Cardiac muscle cell (in vitro differentiated cells and primary cell): ENCODE measurements around the gene ALK. TPM values are rescaled to one million over a fixed set of nuclear protein-coding genes. Genes with fewer than 3 reads are reported as not detected.

Source experiments
- DNase-seq, 2 donors: peaks; one replicate each; pipeline versions ENCODE4 v3.0.0 to v3.0.0-alpha.2; 2010 to 2017; ENCODE audit warnings: low read depth in 1 of 2, low spot score in 1 of 2
- H3K27ac ChIP-seq: fragments of 200-600 bp; sonication (generic); 2 replicates; pipeline ENCODE4 v1.5.1; 2016
- H3K27me3 ChIP-seq: fragments of 200-600 bp; sonication (generic); 2 replicates; pipeline ENCODE4 v1.6.0; 2016; ENCODE audit warnings: control low read depth
- H3K36me3 ChIP-seq: fragments of 200-600 bp; sonication (generic); 2 replicates; pipeline ENCODE4 v1.5.1; 2016; ENCODE audit warnings: control low read depth
- H3K4me1 ChIP-seq: fragments of 200-600 bp; sonication (generic); 2 replicates; pipeline ENCODE4 v1.8.1; 2017; ENCODE audit warnings: low read depth, mild to moderate bottlenecking, mixed run types
- H3K4me3 ChIP-seq: fragments of 200-600 bp; sonication (generic); 2 replicates; pipeline ENCODE4 v1.5.1; 2016; ENCODE audit warnings: mild to moderate bottlenecking
- H3K9me3 ChIP-seq: fragments of 200-600 bp; sonication (generic); 2 replicates; pipeline ENCODE4 v1.5.1; 2017; ENCODE audit warnings: low read depth, mild to moderate bottlenecking, control low read depth
- polyA plus RNA-seq: library from polyadenylated mRNA; unstranded; fragments of >200 nt; fragmentation: Nextera tagmentation; extraction: Ambion mirVana; gene quantifications from 2 replicates; pipeline ENCODE4 v1.2.1, GENCODE V29; 2016
- total RNA-seq: library from RNA; depleted of rRNA; stranded (reverse); fragments of >200 nt; gene quantifications from 2 replicates; pipeline ENCODE4 v1.2.3, GENCODE V29; 2016
- TF ChIP-seq, protein P1 (sequence below): IDR thresholded peaks from 2 replicates; pipeline ENCODE4 v1.5.1; 2012; ENCODE audit warnings: low read depth, mild to moderate bottlenecking, low read length

The ALK gene
- total and polyA plus RNA-seq, 2 experiments from 2014 or later, result 1.8 to 4.3 TPM

DNA sequence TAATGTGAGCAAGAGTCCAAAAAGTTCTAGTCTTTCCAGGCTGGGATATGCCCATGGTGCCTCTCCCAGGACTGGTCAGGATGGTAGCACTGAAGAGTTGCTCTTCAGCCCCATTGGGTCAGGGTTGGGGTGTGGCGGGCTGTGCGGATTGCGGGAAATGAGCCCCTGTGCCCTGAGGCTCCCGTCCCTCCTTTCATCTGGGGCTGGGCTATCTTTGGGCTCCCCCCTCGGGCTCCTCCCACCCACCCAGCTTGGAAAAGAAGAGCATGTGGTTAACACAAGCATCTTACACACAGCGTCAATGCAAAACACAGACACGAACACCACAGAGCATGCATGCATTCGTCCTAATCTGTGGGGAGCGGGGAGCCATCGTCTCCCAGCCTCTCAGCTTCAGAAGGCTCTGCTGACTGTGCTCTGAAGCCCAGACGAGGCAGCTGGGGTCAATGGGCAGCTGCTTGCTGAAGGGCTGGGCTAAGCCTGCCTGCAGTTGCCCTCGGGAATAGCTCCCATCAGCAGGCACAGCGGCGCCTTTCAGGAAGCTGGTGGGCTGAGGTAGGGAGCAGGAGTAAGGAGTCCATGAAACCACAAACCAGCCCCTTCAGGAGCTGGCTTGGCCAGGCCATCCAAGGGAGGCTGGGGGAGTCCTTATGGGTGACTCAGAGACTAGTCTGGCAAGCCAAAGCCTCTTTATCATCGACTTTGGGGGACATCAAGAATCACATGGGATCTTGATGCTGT is 693.3 kb downstream of the ALK start:
- Histone ChIP-seq H3K4me3 (no peak overlapping the region), H3K27ac (no peak overlapping the region), H3K4me1 (no peaks in the 10 kb centered on the region), H3K36me3 (no peaks in the 10 kb centered on the region), H3K9me3 (no peaks in the 10 kb centered on the region), H3K27me3 (no peaks in the 10 kb centered on the region)
- TF ChIP-seq, protein P1, sequence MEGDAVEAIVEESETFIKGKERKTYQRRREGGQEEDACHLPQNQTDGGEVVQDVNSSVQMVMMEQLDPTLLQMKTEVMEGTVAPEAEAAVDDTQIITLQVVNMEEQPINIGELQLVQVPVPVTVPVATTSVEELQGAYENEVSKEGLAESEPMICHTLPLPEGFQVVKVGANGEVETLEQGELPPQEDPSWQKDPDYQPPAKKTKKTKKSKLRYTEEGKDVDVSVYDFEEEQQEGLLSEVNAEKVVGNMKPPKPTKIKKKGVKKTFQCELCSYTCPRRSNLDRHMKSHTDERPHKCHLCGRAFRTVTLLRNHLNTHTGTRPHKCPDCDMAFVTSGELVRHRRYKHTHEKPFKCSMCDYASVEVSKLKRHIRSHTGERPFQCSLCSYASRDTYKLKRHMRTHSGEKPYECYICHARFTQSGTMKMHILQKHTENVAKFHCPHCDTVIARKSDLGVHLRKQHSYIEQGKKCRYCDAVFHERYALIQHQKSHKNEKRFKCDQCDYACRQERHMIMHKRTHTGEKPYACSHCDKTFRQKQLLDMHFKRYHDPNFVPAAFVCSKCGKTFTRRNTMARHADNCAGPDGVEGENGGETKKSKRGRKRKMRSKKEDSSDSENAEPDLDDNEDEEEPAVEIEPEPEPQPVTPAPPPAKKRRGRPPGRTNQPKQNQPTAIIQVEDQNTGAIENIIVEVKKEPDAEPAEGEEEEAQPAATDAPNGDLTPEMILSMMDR, result no peak
- DNase-seq, result peak in 1 of 2 donors; percentile 83

DNA sequence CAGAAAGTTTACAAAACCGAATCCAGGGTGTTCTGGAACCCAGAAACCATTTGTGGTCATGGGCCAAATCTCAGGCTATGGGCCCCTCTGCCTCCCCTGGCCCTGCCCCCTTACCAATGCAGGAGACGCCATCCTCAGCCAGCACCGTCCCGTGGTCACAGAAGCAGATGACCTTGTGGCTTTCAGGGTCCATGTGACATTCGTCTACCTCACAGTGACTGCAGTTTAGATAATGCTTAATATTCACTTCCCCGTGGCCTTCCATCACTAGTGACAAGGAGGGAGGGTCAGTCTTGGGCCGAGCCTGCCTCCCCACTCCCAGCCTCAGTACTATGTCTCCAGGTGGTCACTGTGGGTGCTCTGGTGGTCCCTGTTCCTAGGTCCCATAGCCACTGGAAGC is 694.6 kb downstream of the ALK start:
- H3K27me3 ChIP-seq, result no peaks in the 10 kb centered on the region
- H3K9me3 ChIP-seq, result no peaks in the 10 kb centered on the region
- H3K36me3 ChIP-seq, result no peaks in the 10 kb centered on the region
- DNase-seq, result no peak
- TF ChIP-seq, protein P1, result no peak
- H3K4me3 ChIP-seq, result no peak overlapping the region
- no peaks in the 10 kb centered on the region for H3K4me1 ChIP-seq
- no peak overlapping the region for H3K27ac ChIP-seq

DNA sequence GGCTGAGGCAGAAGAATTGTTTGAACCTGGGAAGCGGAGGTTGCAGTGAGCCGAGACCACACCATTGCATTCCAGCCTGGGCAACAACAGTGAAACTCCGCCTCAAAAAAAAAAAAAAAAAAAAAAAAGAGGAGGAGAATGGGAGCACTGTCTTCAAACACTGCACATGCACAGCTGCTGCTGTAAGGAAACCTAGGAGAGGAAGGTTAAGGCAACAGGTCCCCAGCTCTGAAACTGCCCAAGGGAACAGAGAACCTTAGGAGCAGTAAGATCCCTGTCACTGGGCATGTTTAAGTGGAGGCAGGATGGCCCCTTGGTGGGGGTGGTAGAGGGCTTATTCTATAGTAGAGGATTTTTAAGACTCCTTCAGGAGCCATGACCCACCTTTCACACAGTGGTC is 695.0 kb downstream of the ALK start:
- Histone ChIP-seq H3K36me3 (no peaks in the 10 kb centered on the region), H3K27me3 (no peaks in the 10 kb centered on the region), H3K4me1 (no peaks in the 10 kb centered on the region), H3K9me3 (no peaks in the 10 kb centered on the region), H3K27ac (no peak overlapping the region), H3K4me3 (no peak overlapping the region)
- DNase-seq, result no peak
- TF ChIP-seq, protein P1, result no peak

DNA sequence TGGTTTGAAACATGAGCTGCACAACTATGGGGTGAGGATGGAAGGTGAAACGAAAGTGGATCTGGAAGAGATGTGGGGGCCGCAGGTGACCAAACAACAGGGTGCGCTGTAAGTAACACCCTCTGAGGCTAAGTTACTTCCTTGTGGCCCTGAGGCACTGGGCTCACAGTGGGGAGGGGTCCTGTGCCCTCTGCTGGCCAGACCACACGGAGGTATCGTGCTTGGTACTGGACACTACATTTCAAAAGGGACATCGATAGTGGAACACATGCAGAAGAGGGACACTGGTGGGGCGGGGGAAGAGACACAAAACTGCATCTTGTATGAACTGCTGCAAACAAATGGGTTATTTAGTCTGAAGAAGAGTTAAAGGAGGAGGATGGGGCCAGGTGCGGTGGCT is 695.6 kb downstream of the ALK start:
- Histone ChIP-seq H3K27me3 (no peaks in the 10 kb centered on the region), H3K4me1 (no peaks in the 10 kb centered on the region), H3K36me3 (no peaks in the 10 kb centered on the region), H3K4me3 (no peak overlapping the region), H3K27ac (no peak overlapping the region), H3K9me3 (no peaks in the 10 kb centered on the region)
- DNase-seq, result no peak
- TF ChIP-seq, protein P1, result no peak

DNA sequence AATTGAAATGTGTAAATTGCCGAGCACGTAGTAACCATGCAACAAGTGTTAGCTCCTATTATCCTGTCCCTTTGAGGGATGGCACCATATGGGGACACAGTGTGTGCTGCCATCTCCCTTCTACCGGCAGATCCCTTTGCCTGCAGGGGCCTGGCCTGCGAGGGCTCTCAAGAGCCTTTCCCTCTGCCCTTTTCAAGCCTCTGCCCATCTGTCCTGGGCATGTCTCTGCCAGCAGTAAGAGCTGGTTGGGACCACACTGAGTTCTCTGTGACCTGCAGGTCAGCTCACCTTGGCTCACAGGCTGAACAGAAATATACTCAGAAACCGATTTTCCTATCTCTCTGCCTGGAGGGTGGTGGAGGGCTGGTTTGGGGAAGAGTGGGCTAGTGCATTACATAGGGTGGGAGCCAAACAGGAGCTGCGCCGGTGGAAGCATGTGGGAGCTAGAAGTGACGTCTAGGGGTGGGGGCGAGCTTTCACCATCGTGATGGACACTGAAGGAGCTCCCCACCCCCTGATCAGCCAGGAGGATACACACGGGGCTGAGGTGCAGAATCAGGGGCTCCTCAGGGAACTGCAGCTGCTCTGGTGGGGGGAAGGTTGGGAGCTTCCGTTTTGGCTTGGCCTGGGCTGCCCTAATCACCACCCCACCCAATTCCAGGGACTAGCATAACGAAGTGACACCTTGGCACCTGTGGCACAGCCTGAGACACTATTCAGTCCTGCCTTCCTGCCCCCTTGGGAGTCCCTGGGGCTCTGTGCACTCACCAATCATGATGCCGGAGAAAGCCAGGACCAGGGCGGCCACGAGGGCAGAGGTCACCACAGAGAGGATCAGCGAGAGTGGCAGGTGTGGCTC is 696.5 kb downstream of the ALK start:
- H3K27me3 ChIP-seq, result no peaks in the 10 kb centered on the region
- DNase-seq, result no peak
- TF ChIP-seq, protein P1, result no peak

More for the DNA sequence above, 696.5 kb downstream of the ALK start:
- Histone ChIP-seq H3K4me3 (no peak overlapping the region), H3K27ac (no peak overlapping the region), H3K9me3 (no peaks in the 10 kb centered on the region), H3K36me3 (no peaks in the 10 kb centered on the region), H3K4me1 (no peaks in the 10 kb centered on the region)
